Left renal cortex interstitium (tissue), 4 donors: Measurements from ENCODE around the gene NCK2. TPM values are rescaled to one million over a fixed set of nuclear protein-coding genes. Genes with fewer than 3 reads are reported as not detected.

Source experiments
- DNase-seq, 4 donors: peaks; one replicate each; pipeline ENCODE4 v3.0.0-alpha.2; 2013; ENCODE audit warnings: low read depth in 4 of 4, low spot score in 2 of 4, missing footprints in 1 of 4
- polyA plus RNA-seq, 4 donors: library from polyadenylated mRNA; unstranded; fragments of 120-200 nt; gene quantifications; one replicate each; pipeline ENCODE4 v1.2.1, GENCODE V29; 2013; ENCODE audit not compliant: insufficient read length in 4 of 4

Gene NCK2
- polyA plus RNA-seq, 4 donors = 62.5 to 69.4 (median 66.2) TPM

DNA sequence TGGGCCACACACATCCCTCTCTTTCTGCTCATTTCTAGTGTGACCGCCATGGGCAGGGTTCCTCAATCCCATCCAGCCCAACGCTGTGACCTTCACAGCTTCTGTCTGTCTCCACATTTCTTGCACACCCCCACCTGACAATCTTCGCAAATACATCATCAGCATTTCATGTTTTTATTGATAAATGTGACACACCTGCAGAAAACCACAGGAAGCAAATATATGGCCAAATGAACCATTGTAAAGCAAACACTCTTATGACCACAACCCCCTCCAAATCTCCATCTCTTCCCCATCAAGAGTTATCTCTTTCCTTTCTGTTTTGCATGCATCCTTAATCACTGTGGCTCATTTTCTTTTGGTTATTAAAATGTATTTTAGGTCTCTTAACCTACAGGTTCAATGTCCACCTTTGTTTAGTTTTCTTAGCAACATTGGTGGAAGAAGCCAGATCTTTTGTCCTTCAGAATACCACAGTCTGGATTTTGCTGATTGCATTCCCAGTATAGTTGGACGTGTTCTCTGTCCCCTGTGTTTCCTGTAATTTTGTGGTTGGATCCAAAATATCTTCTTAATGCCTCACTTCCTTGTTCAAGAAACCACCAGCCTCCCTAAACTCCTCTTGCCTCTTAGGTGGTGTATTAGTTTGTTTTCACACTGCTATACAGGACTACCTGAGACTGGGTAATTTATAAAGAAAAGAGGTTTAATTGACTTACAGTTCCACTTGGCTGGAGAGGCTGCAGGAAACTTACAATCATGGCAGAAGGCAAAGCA is 9.8 kb upstream of the NCK2 start:
- DNase-seq = no peak

DNA sequence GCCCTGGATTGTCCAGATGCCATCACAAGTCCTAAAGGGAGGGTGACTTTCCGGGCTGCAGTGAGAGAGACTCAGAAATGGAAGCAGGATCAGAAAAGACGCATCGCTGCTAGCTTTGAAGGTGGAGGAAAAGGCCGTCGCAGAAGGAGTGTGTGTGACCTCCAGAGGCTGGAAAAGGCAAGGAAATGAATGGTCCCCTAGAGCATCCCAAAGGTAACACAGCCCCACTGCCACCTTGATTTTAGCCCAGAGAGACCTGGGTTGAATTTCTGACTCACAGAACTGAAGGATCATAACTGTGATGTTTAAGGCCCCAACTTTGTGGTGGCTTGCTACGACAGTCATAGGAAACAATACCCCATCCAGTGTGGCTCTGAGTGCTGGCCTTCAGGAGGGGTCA is 8.6 kb upstream of the NCK2 start:
- DNase-seq = no peak

DNA sequence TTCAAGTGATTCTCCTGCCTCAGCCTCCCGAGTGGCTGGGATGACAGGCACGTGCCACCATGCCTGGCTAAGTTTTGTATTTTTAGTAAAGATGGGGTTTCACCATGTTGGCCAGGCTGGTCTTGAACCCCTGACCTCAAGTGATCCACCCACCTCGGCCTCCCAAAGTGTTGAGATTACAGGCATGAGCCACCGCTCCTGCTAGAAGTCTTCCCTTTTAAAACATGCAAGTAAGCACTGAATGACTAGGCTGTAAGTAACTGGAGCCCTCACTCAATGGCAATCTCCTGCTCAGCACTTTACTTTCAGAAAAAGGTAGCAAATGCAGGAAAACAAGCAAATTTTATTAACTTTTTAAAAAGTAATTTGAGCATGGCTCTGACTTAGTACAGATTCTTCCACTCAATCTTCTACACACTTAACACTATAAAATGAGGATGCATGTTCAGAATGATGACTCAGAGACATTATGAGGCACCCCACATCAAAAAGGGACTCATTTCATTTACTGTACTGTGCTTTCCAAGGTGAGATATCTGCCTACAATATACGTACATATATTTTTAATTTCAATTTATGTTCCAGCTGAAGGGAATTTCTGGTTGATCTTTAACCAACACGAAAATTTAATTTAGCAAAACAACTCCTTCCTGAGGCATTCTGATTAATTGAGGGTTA is 6.6 kb upstream of the NCK2 start:
- no peak for DNase-seq

GRCh38 chr2:105738658-105739241 is 6.0 kb upstream of the NCK2 start:
- no peak for DNase-seq

- no peak for DNase-seq
Measured at GRCh38 chr2:105739426-105739825, 5.3 kb upstream of the NCK2 start.

DNA sequence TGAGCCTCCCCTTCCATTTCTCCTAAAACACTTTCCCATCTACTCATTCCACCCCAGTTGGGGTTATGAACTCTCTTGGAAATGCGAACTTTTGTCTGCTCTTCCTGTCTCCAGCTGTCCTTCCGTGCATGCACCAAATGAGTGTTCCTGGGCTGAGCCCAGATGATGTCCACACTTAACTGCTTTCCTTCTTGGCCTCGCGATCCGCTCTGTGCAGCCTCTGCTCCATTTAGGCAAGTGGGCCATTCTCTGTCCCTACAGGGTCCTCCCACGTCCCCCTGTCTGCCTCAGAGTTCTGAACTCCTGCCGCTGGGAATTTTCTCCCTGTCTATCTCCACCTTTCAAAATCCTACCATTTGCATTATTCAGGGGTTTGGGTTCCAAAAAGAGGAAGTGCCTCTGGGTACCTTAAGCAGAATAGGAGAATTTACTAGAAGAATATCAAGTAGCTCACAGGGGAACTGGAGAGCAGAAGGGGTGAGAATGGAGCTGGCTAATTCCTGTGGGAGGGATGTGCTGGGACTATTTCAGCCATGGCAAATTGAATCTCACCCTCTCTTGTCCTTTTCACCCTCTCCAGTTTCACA is 4.7 kb upstream of the NCK2 start:
- DNase-seq = no peak

- no peak for DNase-seq
Measured at GRCh38 chr2:105741174-105741573, 3.5 kb upstream of the NCK2 start.

DNA sequence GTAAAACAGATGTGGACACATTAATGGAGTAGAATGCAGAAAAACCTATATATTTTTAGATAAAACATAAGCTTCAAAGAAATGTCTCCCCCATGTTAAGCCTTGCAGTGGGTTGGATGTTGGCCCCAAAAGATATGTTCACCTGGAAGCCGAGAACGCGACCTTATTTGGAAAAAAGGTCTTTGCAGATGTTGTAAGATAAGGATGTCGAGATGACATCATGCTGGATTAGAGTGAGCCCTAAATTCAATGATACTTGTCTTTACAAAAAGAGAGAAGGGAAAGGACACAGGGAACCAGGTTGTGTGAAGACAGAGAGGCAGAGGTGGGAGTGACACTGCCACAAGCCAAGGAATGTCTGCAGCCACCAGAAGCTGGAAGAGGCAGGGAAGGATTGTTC is 3.1 kb upstream of the NCK2 start:
- DNase-seq = no peak

DNA sequence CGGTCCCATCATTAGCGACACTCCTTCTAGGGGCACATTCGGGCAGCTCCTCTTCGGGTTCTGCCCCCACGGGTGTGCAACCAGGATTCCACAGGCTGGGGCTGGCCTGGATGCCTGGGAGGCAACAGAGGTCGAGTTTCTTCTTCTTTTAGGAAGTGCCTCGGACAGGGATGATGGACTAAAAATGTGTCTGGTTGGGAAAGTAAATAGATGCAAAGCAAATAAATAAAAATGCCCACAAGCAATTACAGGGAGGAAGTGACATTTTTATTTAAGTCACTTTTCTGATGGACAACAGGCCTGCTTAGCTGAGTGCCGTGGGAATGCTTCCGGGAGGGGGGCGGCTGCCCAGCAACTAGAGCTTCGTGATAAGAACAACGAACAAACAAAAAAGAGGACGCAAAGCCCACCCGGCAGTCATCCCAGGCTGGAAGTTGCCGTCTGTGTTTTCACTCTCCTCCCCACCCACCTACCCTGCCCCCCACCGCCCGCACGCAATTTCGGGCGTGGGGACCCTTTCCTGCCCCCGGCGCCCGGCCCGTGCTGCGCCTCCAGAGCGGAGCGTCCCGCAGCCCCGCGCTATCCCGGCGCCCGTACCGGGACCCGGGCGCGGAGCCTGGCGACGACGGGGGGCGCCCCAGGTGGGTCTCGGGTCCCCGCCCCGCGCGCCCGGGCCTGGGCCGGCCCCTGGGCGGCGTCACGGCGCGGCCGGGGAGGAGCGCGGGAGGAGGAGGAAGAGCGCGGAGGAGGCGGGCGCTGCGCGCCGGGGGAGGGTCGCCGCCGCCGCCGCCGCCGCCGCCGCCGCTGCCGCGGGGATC is 412 bp upstream of the NCK2 start:
- DNase-seq = peak in 1 of 4 donors; percentile 66

DNA sequence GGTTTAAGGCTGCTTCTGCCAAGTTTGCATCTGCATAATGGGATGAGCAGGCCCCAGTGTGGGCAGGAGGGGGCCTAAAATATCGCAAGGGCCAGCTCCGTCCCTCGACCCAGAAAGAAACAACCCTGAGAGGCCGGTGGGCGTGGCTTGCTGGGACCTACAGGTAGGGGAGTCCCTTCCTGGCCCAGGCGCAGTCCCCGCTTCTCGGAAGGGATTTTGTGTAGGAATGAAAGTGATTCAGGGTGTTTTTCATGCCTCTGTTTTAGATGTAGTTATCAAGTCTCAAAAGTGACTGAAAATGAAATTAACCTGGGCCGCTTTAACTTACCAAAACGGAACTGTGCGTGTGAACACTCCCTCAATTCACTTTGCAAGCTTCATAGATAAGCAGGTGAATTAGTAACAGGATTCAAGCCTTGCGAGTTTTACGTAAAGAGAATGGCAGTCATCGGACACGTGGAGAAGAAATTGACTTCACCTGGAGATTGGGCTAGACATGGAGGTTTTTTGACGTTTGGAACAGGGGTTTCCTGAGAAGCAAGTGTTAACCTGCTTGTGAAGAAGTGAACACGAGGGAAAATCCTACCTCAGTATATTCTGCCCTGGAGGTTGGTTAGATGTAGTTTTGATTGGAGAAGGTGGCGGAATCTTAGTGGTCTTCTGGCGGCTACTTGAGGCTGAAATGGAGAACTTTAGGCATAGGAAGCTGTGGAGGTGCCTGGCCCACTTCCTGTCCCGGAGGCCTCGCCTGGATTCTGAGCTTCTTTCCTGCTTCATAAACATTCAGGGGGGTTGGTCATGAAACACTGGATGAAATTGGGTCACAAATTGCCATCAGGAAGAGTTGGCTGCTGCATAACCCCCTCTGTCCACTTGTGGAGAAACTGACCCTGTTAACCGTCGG is 1.7 kb downstream of the NCK2 start:
- no peak for DNase-seq

DNA sequence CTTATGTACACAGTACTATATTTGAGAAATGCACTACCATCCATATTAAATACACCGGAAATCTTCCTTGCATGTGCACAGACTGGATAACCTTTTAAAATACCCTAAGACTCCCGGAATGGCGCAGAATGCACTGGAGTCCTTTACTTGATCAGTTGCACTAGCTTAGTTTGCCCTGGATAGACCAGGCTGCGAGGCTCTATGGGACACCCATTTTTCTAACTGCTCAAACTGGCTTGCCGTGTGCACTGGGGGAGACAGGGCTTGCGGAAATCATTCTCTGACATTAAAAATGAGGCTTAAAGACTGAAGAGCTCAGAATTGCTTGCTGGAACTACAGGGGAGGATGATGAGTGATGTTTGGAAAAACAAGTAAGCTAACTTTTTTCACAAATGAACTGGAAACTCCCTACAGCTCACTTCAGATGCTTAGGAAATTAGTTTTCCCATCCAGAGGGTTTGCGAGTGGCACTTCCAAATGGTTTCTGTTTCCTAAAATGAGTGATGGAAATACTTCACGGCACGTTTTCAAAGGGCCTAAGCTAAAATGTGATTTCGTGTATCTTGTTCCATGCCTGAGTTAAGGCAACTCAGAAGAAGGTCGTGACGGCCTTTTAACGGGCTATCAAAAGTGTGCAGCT is 2.7 kb downstream of the NCK2 start:
- no peak for DNase-seq

DNA sequence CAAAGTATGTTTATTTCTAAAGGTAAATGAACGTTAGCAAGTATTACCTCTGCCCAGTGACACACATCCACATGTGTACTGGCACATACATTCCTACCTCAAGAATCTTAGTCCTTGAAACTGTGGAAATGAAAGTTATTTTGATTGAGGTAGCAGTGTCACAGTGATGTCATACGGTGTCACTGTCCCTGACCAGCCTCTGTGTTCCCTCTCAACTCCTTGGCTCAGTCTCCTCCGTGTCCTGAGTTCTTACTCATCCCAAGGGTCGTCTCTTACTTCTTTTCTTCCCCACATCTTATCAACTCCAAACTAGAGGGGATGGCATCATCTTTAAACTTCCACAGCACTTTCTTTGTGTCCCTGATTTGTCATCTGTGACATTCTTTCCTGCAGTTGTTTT is 3.3 kb downstream of the NCK2 start:
- no peak for DNase-seq

DNA sequence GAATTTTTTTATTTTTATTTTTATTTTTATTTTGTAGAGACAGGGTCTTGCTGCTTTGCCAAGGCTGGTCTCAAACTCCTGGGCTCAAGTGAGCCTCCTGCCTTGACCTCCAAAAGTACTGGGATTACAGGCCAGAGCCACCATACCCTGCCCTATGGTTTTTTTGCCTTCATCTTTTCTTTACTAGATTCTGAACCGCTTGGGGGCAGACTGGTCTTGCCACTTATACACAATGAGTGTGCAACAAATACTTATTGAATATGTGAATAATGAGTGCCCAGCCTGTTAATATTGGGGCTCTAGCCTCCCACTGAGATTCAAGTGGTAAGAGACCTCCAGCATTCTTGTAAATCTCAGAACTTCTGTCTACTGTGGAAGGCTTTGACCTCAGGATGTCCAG is 3.9 kb downstream of the NCK2 start:
- DNase-seq = no peak

GRCh38 chr2:105749583-105750400 is 5.1 kb downstream of the NCK2 start:
- DNase-seq = no peak

GRCh38 chr2:105750735-105751134 is 6.0 kb downstream of the NCK2 start:
- no peak for DNase-seq

DNA sequence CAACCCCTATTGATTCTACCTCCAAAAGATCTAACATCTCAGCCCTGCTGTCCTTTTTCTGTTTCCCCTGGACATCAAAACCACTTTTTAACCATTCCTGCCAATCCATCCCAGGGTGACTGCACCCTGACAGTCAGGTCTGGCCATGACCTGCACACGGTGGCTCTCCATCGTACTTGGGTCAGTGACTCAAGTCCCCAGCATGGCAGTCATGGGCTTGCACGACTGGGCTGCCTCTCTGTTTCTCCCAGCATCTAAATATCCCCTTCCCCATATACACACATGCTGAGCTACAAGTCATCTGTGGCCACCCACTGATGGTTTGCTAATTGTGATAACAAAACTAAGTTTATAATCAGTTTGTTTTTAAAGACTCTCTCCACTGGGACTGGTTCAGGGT is 6.6 kb downstream of the NCK2 start:
- DNase-seq = no peak

DNA sequence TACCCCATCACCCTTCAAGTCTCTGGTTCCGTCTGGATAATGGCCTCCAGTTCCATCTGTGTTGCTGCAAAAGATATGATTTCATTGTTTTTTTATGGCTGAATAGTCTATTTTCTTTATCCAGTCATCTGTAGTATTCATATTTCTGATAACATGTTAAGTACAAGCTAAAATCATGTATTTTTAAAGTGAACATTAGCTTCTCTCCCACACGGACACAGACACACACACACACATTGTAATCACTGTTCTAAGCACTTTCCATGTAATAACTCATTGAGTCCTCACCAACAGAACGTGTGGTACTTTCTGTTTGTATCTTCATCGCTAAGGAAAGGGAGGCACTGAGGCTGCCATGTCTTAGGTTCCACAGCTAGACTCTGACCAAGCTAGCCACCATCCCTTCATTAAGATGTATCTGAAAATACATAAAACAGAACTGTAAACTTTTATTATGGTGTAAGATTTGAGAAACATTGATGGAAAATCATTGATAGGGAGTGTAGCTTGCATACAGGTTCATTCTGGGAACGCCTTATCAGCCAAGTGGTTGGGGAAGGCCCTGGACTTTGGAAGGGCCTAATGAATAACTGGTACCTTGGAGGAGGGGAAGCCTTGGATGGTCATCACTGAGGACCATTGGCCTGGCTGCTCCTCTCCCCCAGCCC is 8.1 kb downstream of the NCK2 start:
- no peak for DNase-seq

GRCh38 chr2:105753380-105753779 is 8.7 kb downstream of the NCK2 start:
- DNase-seq = no peak
